ENCODE measurements around the gene FMN1. TPM values are rescaled to one million over a fixed set of nuclear protein-coding genes. Genes with fewer than 3 reads are reported as not detected.

Gene FMN1
- total and polyA plus RNA-seq, 4 donors, result 0.26 to 23.4 (median 9.8) TPM

DNA sequence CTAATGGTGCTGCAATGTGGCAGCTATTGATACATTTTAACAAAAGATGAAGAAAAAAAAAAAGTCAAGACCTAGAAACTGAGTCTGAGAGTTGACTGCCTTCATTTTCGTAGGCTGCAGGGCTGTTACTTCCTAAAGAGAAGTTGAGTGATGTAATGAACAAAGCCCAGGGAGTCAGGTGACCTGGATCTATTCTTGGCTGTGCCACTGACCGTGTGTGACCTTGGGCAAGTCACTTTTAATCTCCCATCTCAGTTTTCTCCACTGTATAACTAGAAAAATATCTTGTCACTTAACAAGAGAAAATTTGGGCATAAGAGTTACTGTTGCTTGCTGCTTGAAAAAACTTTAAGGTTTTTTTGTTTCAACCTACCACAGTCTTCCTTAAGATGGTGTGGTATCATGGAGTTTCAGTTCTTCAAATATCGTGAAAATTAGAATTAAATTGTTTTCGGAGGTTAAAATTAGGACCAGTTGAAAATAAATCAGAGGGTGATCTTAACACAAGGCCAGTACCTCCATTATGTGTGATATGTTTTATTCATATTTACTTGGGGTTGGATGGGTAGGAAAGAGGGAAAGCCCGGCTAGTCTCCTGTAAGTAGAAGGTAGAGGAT, 5.8 kb downstream of the FMN1 start:
- 77 to 81% methylated on average over 5 of the region's 5 CpGs for WGBS, 2 donors
- DNase-seq (no peak), ATAC-seq (ENCODE audit: low FRiP score) (no peak)
- Histone ChIP-seq H3K27me3 (ENCODE audit: control insufficient read depth in 1 of 2, insufficient read depth in 2 of 2, low read length in 1 of 2) (no peaks in the 10 kb centered on the region), H3K4me1 (ENCODE audit: control insufficient read depth in 1 of 2, insufficient read depth in 2 of 2, low read length in 2 of 2) (no peaks in the 10 kb centered on the region), H3K4me3 (ENCODE audit: low read length in 2 of 2) (no peak overlapping the region), H3K36me3 (ENCODE audit: control insufficient read depth in 1 of 2, insufficient read depth in 2 of 2, low read length in 1 of 2) (no peaks in the 10 kb centered on the region), H3K27ac (ENCODE audit: low read depth in 1 of 2, low read length in 2 of 2) (no peak overlapping the region), H3K9me3 (ENCODE audit: control insufficient read depth, low read length) (no peaks in the 10 kb centered on the region)
- intact Hi-C loops (cut with DNase I), result no loop called here

DNA sequence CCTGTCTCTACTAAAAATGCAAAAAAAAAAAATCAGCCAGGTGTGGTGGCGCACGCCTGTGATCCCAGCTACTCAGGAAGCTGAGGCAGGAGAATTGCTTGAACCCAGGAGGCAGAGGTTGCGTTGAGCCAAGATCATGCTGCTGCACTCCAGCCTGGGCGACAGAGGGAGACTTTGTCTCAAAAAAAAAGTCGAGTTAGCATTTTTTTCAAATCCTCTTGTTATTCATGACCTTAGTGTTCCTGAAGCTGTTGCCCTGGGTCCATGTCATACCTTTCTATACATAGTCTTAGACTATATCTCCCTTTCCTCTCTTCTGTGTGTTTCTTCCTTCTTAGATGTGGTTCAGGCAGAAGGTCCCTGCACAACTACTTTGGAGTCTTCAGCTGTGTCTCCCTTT, 6.4 kb downstream of the FMN1 start:
- ATAC-seq (ENCODE audit: low FRiP score), result no peak
- no peak overlapping the region for H3K27ac ChIP-seq (ENCODE audit: low read depth in 1 of 2, low read length in 2 of 2)
- no peaks in the 10 kb centered on the region for H3K27me3 ChIP-seq (ENCODE audit: control insufficient read depth in 1 of 2, insufficient read depth in 2 of 2, low read length in 1 of 2)
- WGBS, 2 donors, result 83 to 85% methylated on average over 5 of the region's 5 CpGs
- DNase-seq, result no peak
- intact Hi-C loops (cut with DNase I), result no loop called here
- H3K36me3 ChIP-seq (ENCODE audit: control insufficient read depth in 1 of 2, insufficient read depth in 2 of 2, low read length in 1 of 2), result no peaks in the 10 kb centered on the region
- no peaks in the 10 kb centered on the region for H3K4me1 ChIP-seq (ENCODE audit: control insufficient read depth in 1 of 2, insufficient read depth in 2 of 2, low read length in 2 of 2)
- no peak overlapping the region for H3K4me3 ChIP-seq (ENCODE audit: low read length in 2 of 2)
- no peaks in the 10 kb centered on the region for H3K9me3 ChIP-seq (ENCODE audit: control insufficient read depth, low read length)

DNA sequence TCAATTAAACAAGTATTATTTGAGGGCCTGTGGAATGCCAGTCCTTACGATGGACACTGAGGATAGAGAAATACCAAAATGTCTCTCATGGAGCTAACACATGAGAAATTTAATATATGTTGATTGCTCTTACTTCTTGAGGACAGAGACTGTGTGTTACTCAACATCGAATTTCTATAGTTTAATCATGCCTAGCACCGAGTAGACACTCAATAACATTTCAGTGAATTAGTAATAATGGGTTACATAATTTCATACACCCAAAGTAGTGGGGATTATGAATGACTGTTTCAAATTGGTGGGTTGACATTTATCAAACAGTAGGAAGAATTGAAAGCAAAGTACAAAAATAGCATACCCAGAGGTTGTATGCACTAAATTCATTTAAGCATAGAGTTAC, 11.2 kb downstream of the FMN1 start:
- intact Hi-C loops (cut with DNase I), result no loop called here
- ATAC-seq (ENCODE audit: low FRiP score) (no peak), DNase-seq (no peak)
- H3K4me1 ChIP-seq (ENCODE audit: control insufficient read depth in 1 of 2, insufficient read depth in 2 of 2, low read length in 2 of 2), result no peaks in the 10 kb centered on the region
- H3K27ac ChIP-seq (ENCODE audit: low read depth in 1 of 2, low read length in 2 of 2), result no peak overlapping the region
- no peaks in the 10 kb centered on the region for H3K27me3 ChIP-seq (ENCODE audit: control insufficient read depth in 1 of 2, insufficient read depth in 2 of 2, low read length in 1 of 2)
- H3K4me3 ChIP-seq (ENCODE audit: low read length in 2 of 2), result no peak overlapping the region
- 91 to 94% methylated on average over 3 of the region's 3 CpGs for whole genome bisulfite sequencing, 2 donors
- H3K9me3 ChIP-seq (ENCODE audit: control insufficient read depth, low read length), result no peaks in the 10 kb centered on the region
- no peaks in the 10 kb centered on the region for H3K36me3 ChIP-seq (ENCODE audit: control insufficient read depth in 1 of 2, insufficient read depth in 2 of 2, low read length in 1 of 2)

DNA sequence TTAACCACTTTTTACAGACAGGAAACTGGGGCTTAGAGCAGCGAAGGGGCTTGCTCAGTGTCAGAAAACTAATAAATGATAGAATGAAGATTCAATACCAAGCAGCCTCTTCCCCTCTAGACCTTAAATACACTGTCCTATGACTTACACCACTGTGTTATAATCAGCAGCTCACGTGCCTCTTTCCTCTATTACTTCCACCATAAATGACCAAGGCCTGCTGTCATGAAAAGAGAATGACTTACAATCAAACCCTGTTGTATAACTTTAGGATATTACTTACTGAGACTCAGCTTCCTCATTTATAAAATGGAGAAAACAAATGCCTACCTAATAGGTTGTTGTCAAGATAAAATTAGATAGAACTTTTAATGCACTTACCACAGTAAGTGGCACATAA, 11.6 kb downstream of the FMN1 start:
- Histone ChIP-seq H3K27me3 (ENCODE audit: control insufficient read depth in 1 of 2, insufficient read depth in 2 of 2, low read length in 1 of 2) (no peaks in the 10 kb centered on the region), H3K36me3 (ENCODE audit: control insufficient read depth in 1 of 2, insufficient read depth in 2 of 2, low read length in 1 of 2) (no peaks in the 10 kb centered on the region), H3K9me3 (ENCODE audit: control insufficient read depth, low read length) (no peaks in the 10 kb centered on the region), H3K27ac (ENCODE audit: low read depth in 1 of 2, low read length in 2 of 2) (no peak overlapping the region), H3K4me3 (ENCODE audit: low read length in 2 of 2) (no peak overlapping the region), H3K4me1 (ENCODE audit: control insufficient read depth in 1 of 2, insufficient read depth in 2 of 2, low read length in 2 of 2) (no peaks in the 10 kb centered on the region)
- ATAC-seq (ENCODE audit: low FRiP score) (no peak), DNase-seq (no peak)
- intact Hi-C loops (cut with DNase I), result no loop called here
- 87 to 90% methylated on average over 2 of the region's 2 CpGs for WGBS, 2 donors

DNA sequence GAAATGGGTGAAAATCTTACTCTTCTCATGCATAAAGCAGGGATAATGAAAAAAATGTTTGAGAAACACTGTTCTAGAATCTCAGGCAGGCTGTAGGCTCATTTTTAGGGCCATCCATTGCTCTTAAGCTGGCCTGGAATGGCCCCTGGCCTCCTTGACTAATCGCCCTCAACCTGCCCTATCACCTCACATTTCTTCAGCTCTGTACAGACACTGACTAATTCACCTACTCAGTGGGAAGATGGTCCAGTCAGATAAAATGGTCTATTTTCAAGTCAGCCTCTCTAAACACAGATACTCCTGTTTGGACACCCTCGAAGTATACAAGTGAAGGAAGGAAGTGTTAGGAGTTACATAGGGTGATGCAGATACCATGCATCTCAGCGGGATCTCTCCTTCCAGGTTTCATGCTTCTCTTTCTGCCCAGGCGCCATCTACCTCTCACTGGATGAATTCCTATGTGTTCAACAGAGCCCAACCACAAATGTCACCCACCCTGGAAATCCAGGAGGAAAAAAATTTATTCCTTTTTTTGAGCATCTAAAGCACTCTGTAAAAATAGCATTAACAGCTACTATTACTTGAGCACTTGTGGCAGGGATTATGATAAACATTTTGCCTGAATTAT, 12.1 kb downstream of the FMN1 start:
- intact Hi-C loops (cut with DNase I), result no loop called here
- H3K27ac ChIP-seq (ENCODE audit: low read depth in 1 of 2, low read length in 2 of 2), result no peak overlapping the region
- H3K27me3 ChIP-seq (ENCODE audit: control insufficient read depth in 1 of 2, insufficient read depth in 2 of 2, low read length in 1 of 2), result no peaks in the 10 kb centered on the region
- H3K9me3 ChIP-seq (ENCODE audit: control insufficient read depth, low read length), result no peaks in the 10 kb centered on the region
- no peak overlapping the region for H3K4me3 ChIP-seq (ENCODE audit: low read length in 2 of 2)
- no peak for ATAC-seq (ENCODE audit: low FRiP score)
- no peaks in the 10 kb centered on the region for H3K36me3 ChIP-seq (ENCODE audit: control insufficient read depth in 1 of 2, insufficient read depth in 2 of 2, low read length in 1 of 2)
- 76 to 83% methylated on average over 4 of the region's 4 CpGs for WGBS, 2 donors
- DNase-seq, result no peak
- H3K4me1 ChIP-seq (ENCODE audit: control insufficient read depth in 1 of 2, insufficient read depth in 2 of 2, low read length in 2 of 2), result no peaks in the 10 kb centered on the region

DNA sequence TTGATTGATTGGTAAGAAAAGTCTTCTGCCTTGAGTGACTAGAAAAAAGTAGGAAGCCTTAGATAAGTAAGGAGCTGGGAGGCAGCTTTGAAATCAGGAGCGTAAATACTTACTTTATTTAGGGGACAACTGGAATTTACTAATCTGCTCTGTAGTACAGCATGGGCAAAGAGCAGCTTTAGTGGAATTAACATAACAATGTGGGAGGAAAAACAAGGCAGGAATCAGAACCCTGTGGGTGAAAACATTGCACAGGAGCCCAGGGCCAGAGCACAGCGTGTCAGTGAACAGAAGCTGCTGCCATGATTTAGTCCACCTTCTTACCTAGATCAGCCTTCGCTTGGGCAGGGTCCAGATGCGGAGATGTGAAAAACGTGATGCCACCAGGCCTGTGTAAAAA, 14.6 kb downstream of the FMN1 start:
- no peak overlapping the region for H3K27ac ChIP-seq (ENCODE audit: low read depth in 1 of 2, low read length in 2 of 2)
- no peaks in the 10 kb centered on the region for H3K9me3 ChIP-seq (ENCODE audit: control insufficient read depth, low read length)
- no peaks in the 10 kb centered on the region for H3K4me1 ChIP-seq (ENCODE audit: control insufficient read depth in 1 of 2, insufficient read depth in 2 of 2, low read length in 2 of 2)
- intact Hi-C loops (cut with DNase I), result no loop called here
- H3K27me3 ChIP-seq (ENCODE audit: control insufficient read depth in 1 of 2, insufficient read depth in 2 of 2, low read length in 1 of 2), result no peaks in the 10 kb centered on the region
- 86 to 91% methylated on average over 5 of the region's 5 CpGs for WGBS, 2 donors
- no peak overlapping the region for H3K4me3 ChIP-seq (ENCODE audit: low read length in 2 of 2)
- peaks cover 0 to 3% of the 10 kb centered on the region in 2 donors for H3K36me3 ChIP-seq (ENCODE audit: control insufficient read depth in 1 of 2, insufficient read depth in 2 of 2, low read length in 1 of 2)
- no peak for DNase-seq
- ATAC-seq (ENCODE audit: low FRiP score), result no peak

DNA sequence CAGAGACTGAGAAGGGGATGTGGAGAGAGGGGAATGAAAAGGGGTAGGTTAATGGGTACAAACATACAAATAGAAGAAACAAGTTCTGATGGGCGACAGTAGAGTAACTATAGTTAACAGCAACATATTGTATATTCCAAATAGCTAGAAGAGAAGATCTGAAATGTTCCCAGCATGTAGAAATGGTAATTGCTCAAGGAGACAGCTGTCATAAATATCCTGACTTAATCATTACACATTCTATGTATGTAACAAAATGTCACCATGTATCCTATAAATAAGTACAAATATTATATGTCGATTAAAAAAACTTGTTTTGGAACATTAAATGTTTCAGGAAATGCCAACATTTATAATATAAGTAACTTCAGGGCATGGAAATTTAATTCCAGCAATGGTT, 23.3 kb downstream of the FMN1 start:
- ATAC-seq (ENCODE audit: low FRiP score), result no peak
- H3K9me3 ChIP-seq (ENCODE audit: control insufficient read depth, low read length), result no peaks in the 10 kb centered on the region
- H3K4me3 ChIP-seq (ENCODE audit: low read length in 2 of 2), result no peak overlapping the region
- H3K4me1 ChIP-seq (ENCODE audit: control insufficient read depth in 1 of 2, insufficient read depth in 2 of 2, low read length in 2 of 2), result no peaks in the 10 kb centered on the region
- no peaks in the 10 kb centered on the region for H3K36me3 ChIP-seq (ENCODE audit: control insufficient read depth in 1 of 2, insufficient read depth in 2 of 2, low read length in 1 of 2)
- 78 to 85% methylated on average over 2 of the region's 2 CpGs for WGBS, 2 donors
- intact Hi-C loops (cut with DNase I), result no loop called here
- H3K27ac ChIP-seq (ENCODE audit: low read depth in 1 of 2, low read length in 2 of 2), result no peak overlapping the region
- H3K27me3 ChIP-seq (ENCODE audit: control insufficient read depth in 1 of 2, insufficient read depth in 2 of 2, low read length in 1 of 2), result no peaks in the 10 kb centered on the region
- DNase-seq, result no peak

DNA sequence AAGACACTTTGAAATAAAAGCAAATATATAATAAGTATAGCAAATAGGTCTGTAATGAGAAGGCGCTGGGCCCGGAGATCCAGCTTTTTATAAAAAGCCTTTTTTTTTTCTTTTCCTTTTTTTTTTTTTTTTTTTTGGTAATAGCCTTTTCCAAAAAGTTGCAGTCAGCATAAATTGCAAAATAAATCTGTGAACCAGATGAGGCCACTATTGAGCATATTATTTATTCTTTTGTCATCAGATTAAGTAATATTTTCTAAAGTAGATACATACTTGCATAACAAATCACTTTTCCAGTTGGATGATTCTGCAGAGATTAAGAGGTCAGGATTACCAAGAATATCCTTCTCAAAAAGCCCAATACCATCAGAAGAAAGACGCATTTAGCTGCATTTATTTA, 24.9 kb downstream of the FMN1 start:
- Histone ChIP-seq H3K4me3 (ENCODE audit: low read length in 2 of 2) (no peak overlapping the region), H3K9me3 (ENCODE audit: control insufficient read depth, low read length) (no peaks in the 10 kb centered on the region), H3K36me3 (ENCODE audit: control insufficient read depth in 1 of 2, insufficient read depth in 2 of 2, low read length in 1 of 2) (no peaks in the 10 kb centered on the region), H3K27ac (ENCODE audit: low read depth in 1 of 2, low read length in 2 of 2) (no peak overlapping the region), H3K27me3 (ENCODE audit: control insufficient read depth in 1 of 2, insufficient read depth in 2 of 2, low read length in 1 of 2) (no peaks in the 10 kb centered on the region), H3K4me1 (ENCODE audit: control insufficient read depth in 1 of 2, insufficient read depth in 2 of 2, low read length in 2 of 2) (no peaks in the 10 kb centered on the region)
- WGBS, 2 donors, result 91 to 95% methylated on average over 3 of the region's 3 CpGs
- intact Hi-C loops (cut with DNase I), result no loop called here
- DNase-seq (no peak), ATAC-seq (ENCODE audit: low FRiP score) (no peak)

DNA sequence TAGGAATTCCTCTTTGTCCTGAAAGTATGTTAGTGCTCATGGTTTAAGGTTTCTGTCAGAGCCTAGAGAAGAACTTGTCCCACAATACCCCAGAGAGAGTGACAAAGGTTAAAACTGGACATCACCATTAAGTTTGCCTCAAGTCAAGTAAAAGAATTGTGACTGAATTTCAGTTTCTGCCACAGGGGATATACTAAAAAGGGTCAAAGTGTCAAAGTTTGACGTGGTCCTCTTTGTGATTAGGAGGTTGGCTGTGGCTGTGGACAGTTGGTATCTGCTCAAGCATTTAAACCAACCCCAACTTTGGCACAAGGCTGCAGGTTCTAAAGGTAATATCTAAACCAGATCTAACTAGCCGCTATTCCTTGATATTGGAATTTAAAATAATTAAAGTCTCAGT, 26.1 kb downstream of the FMN1 start:
- ATAC-seq (ENCODE audit: low FRiP score) (no peak), DNase-seq (no peak)
- Histone ChIP-seq H3K27me3 (ENCODE audit: control insufficient read depth in 1 of 2, insufficient read depth in 2 of 2, low read length in 1 of 2) (no peaks in the 10 kb centered on the region), H3K36me3 (ENCODE audit: control insufficient read depth in 1 of 2, insufficient read depth in 2 of 2, low read length in 1 of 2) (no peaks in the 10 kb centered on the region), H3K4me1 (ENCODE audit: control insufficient read depth in 1 of 2, insufficient read depth in 2 of 2, low read length in 2 of 2) (no peaks in the 10 kb centered on the region), H3K9me3 (ENCODE audit: control insufficient read depth, low read length) (no peaks in the 10 kb centered on the region), H3K4me3 (ENCODE audit: low read length in 2 of 2) (no peak overlapping the region), H3K27ac (ENCODE audit: low read depth in 1 of 2, low read length in 2 of 2) (no peak overlapping the region)
- intact Hi-C loops (cut with DNase I), result no loop called here
- 77 to 81% methylated on average over 2 of the region's 2 CpGs for WGBS, 2 donors

Data from aorta (tissue), 5 donors.